Fibroblast of lung (primary cell): ENCODE measurements around the gene SDHB.

Experiments
- CTCF ChIP-seq, 2 donors: IDR thresholded peaks in 1 of 2; conservative IDR thresholded peaks in 1 of 2; 1 replicate in 1 of 2; 2 replicates in 1 of 2; pipeline ENCODE4 v1.5.1; 2011 to 2012; ENCODE audit warnings: low read length in 2 of 2, control low read depth in 1 of 2, inconsistent platforms in 1 of 2, low read depth in 1 of 2, mild to moderate bottlenecking in 1 of 2
- EZH2 ChIP-seq: IDR thresholded peaks from 2 replicates; pipeline ENCODE4 v1.5.1; 2012; ENCODE audit warnings: low read length, control low read depth, mild to moderate bottlenecking; ENCODE audit errors: missing control alignments

- no peak for TF ChIP-seq CTCF (conservative IDR thresholded peaks at IDR 0.05 in 1 of 2, IDR thresholded peaks at IDR 0.05 in 1 of 2; ENCODE audit: low read depth in 1 of 2, low read length in 2 of 2)
- no peak for TF ChIP-seq EZH2
These were observed 35.0 kb downstream of the SDHB start for GRCh38 chr1:17018849-17019248.
